K562 (cell line): ENCODE measurements around the gene IMPG2. TPM values are rescaled to one million over a fixed set of nuclear protein-coding genes. Genes with fewer than 3 reads are reported as not detected.
A peak's percentile ranks its signal among the peaks of the same experiment; 100 is the strongest.

Experiments used
- ATAC-seq: fragments of 200-7000 bp; cut with Tn5 transposase; 3 replicates; pipeline ENCODE4 v1.9.1; 2020; ENCODE audit warnings: moderate library complexity
- BruUV-seq: library from RNA; stranded (reverse); fragments of 400-500 nt; replicated peaks from 2 replicates; lab custom pipeline; 2021; lab: Mats Ljungman, UMichigan
- CTCF ChIA-PET: fragments of 300-600 bp; formaldehyde crosslinking; extraction: SDS; loops from one replicate; lab custom pipeline; 2021; ENCODE audit warnings: low intra/inter-chr PET ratio; lab: Yijun Ruan, JAX
- POLR2A ChIA-PET: fragments of 300-600, 350-650 bp; sonication (Branson Sonifier 250); formaldehyde crosslinking; extraction: SDS; loops from one replicate; lab custom pipeline; 2021; ENCODE audit warnings: antibody characterized with exemption, inconsistent platforms; lab: Yijun Ruan, JAX
- DNase-seq, 4 experiments: peaks; one replicate each; pipeline versions ENCODE4 v3.0.0 to v3.0.0-alpha.2; 2011 to 2018; ENCODE audit warnings: low spot score in 3 of 4, mixed read lengths in 3 of 4; ENCODE audit errors: extremely low read depth in 1 of 4
- FAIRE-seq: peaks from 2 replicates; lab custom pipeline; 2011; peaks lifted over from hg19 to GRCh38; lab: Jason Lieb, UNC
- H2AFZ ChIP-seq: 2 replicates; pipeline ENCODE4 v1.6.0; 2011; ENCODE audit warnings: low read depth, low read length, control low read depth, inconsistent platforms
- H3K27ac ChIP-seq: fragments of 200-600 bp; 3 replicates; pipeline ENCODE4 v1.8.0; 2011; ENCODE audit warnings: low read depth, mild to moderate bottlenecking, control low read depth, inconsistent platforms, low read length, moderate library complexity, mixed read lengths; ENCODE audit errors: extremely low read depth
- H3K27me3 ChIP-seq, 2 experiments: fragments of 300-600 bp in 1 of 2; 2 replicates in 1 of 2; 3 replicates in 1 of 2; pipeline versions ENCODE4 v1.6.0 to v1.8.0; 2011; ENCODE audit warnings: inconsistent platforms in 2 of 2, low read length in 2 of 2, mild to moderate bottlenecking in 1 of 2, mixed read lengths in 1 of 2, moderate library complexity in 1 of 2; ENCODE audit not compliant: control insufficient read depth in 2 of 2, insufficient read depth in 2 of 2
- H3K36me3 ChIP-seq: fragments of 300-600 bp; 3 replicates; pipeline ENCODE4 v1.8.0; 2011; ENCODE audit warnings: mild to moderate bottlenecking, low read length, inconsistent platforms; ENCODE audit not compliant: control insufficient read depth, insufficient read depth
- H3K4me1 ChIP-seq, 2 experiments: fragments of 200-600 bp in 1 of 2; replicated peaks in 1 of 2; 2 replicates in 1 of 2; 3 replicates in 1 of 2; pipeline versions ENCODE4 v1.5.1 to v1.8.0; 2011; ENCODE audit warnings: inconsistent platforms in 2 of 2, low read length in 2 of 2, mild to moderate bottlenecking in 1 of 2, mixed read lengths in 1 of 2, moderate library complexity in 1 of 2; ENCODE audit not compliant: control insufficient read depth in 2 of 2, insufficient read depth in 2 of 2
- H3K4me2 ChIP-seq: 2 replicates; pipeline ENCODE4 v1.6.1; 2011; ENCODE audit warnings: low read length, control low read depth, inconsistent platforms, mixed read lengths; ENCODE audit not compliant: insufficient read depth
- H3K4me3 ChIP-seq: fragments of 200-600 bp; sonication (generic), shearing (Covaris generic); 2 replicates; pipeline ENCODE4 v1.5.1; 2016; ENCODE audit warnings: control low read depth, inconsistent platforms
- H3K79me2 ChIP-seq: fragments of 200-600 bp; 3 replicates; pipeline ENCODE4 v1.8.0; 2011; ENCODE audit warnings: low read length, inconsistent platforms; ENCODE audit not compliant: control insufficient read depth, insufficient read depth
- H3K9ac ChIP-seq, 2 experiments: 2 replicates each; pipeline versions ENCODE4 v1.6.0 to v1.6.1; 2011; ENCODE audit warnings: low read depth in 2 of 2, low read length in 2 of 2, control low read depth in 1 of 2, inconsistent platforms in 1 of 2, mild to moderate bottlenecking in 1 of 2, mixed read lengths in 1 of 2; ENCODE audit not compliant: insufficient read depth in 1 of 2
- H3K9me1 ChIP-seq: one replicate; pipeline ENCODE4 v1.6.0; 2011; ENCODE audit warnings: inconsistent platforms, mild to moderate bottlenecking, low read length, moderate library complexity; ENCODE audit not compliant: control insufficient read depth, insufficient read depth
- H3K9me3 ChIP-seq: replicated peaks from 2 replicates; pipeline ENCODE4 v1.5.1; 2011; ENCODE audit warnings: low read depth, low read length, inconsistent platforms; ENCODE audit not compliant: control insufficient read depth, insufficient read depth
- H4K20me1 ChIP-seq: replicated peaks from 2 replicates; pipeline ENCODE4 v1.6.1; 2011; ENCODE audit warnings: low read length, inconsistent platforms, mixed read lengths; ENCODE audit not compliant: control insufficient read depth, insufficient read depth
- C11orf30 ChIP-seq: fragments of 450-650 bp; IDR thresholded peaks from 2 replicates; pipeline ENCODE4 v1.6.1; 2016; ENCODE audit warnings: low read depth, mild to moderate bottlenecking
- DACH1 ChIP-seq: fragments of 450-650 bp; IDR thresholded peaks from 2 replicates; pipeline ENCODE4 v1.6.1; 2018; ENCODE audit not compliant: partially characterized antibody
- DPF2 ChIP-seq: fragments of 450-650 bp; IDR thresholded peaks from 2 replicates; pipeline ENCODE4 v1.6.1; 2016
- GTF2A2 ChIP-seq: IDR thresholded peaks from 2 replicates; pipeline ENCODE4 v1.6.1; 2016; ENCODE audit warnings: mild to moderate bottlenecking, missing genetic modification characterization, missing compliant biosample characterization
- HNRNPL ChIP-seq: fragments of 200-400 bp; formaldehyde crosslinking; IDR thresholded peaks from 2 replicates; pipeline ENCODE4 v1.6.1; 2017; ENCODE audit warnings: low read depth, mild to moderate bottlenecking, low read length
- SMC3 ChIP-seq: conservative IDR thresholded peaks from 2 replicates; pipeline ENCODE4 v1.6.1; 2011; ENCODE audit warnings: low read depth, low read length, improper control_type of control experiment; ENCODE audit not compliant: insufficient read depth
- TFAP4 ChIP-seq: sonication (generic); formaldehyde crosslinking; IDR thresholded peaks from 2 replicates; pipeline ENCODE4 v1.8.0; 2022; ENCODE audit warnings: missing genetic modification reagents, mild to moderate bottlenecking, moderate library complexity, borderline replicate concordance
- TRIM24 ChIP-seq, 2 experiments: fragments of 450-650 bp; IDR thresholded peaks; 2 replicates each; pipeline ENCODE4 v1.6.1; 2016
- XRCC4 ChIP-seq: IDR thresholded peaks from one replicate; pipeline ENCODE4 v1.6.1; 2011; ENCODE audit not compliant: insufficient read depth, insufficient read length; ENCODE audit errors: extremely low read depth
- ZBTB49 ChIP-seq: sonication (generic); formaldehyde crosslinking; IDR thresholded peaks from 2 replicates; pipeline ENCODE4 v1.8.0; 2022; ENCODE audit warnings: missing genetic modification reagents, mild to moderate bottlenecking, borderline replicate concordance
- ZNF444 ChIP-seq: fragments of 250-450 bp; sonication (Bioruptor Pico); IDR thresholded peaks from 2 replicates; pipeline ENCODE4 v1.4.0; 2020; ENCODE audit warnings: mild to moderate bottlenecking, moderate library complexity
- ZNF77 ChIP-seq: fragments of 250-450 bp; sonication (Bioruptor Pico); IDR thresholded peaks from 2 replicates; pipeline ENCODE4 v1.5.0; 2020
- WGBS: fragments of 100-300 bp; shearing (Covaris generic); methylation state at CpG from one replicate; pipeline ENCODE4 v1.1.6; 2016; ENCODE audit warnings: low coverage, mixed read lengths; ENCODE audit not compliant: insufficient coverage; ENCODE audit errors: missing lambda C conversion rate; 5-methylcytosine and 5-hydroxymethylcytosine counted together
- in situ Hi-C: fragments of 300-500 bp; cut with MboI; formaldehyde crosslinking; loops from 4 replicates; pipeline ENCODE4 v1.15.0; 2018; ENCODE audit warnings: inconsistent platforms, mixed read lengths
- intact Hi-C: fragments of 100-400 bp; cut with micrococcal nuclease; formaldehyde crosslinking; loops from 2 replicates; pipeline ENCODE4 v1.14.2; 2022
- polyA plus RNA-seq, 8 experiments: library from polyadenylated mRNA; depleted of rRNA in 4 of 8; stranded (reverse) in 5 of 8; unstranded in 3 of 8; fragments of >200 nt; fragmentation: Nextera tagmentation in 2 of 8; fragmentation: Illumina TruSeq in 1 of 8; extraction: Ambion mirVana in 2 of 8; extraction: Trizol in 1 of 8; gene quantifications; 2 replicates each; pipeline versions ENCODE4 v1.2.1 to v1.2.3, GENCODE V29; 2011 to 2014; ENCODE audit warnings: inconsistent platforms in 1 of 8, missing spikeins in 1 of 8
- total RNA-seq, 7 experiments: library from RNA; depleted of rRNA in 6 of 7; stranded (reverse); fragments of >200 nt in 6 of 7; fragmentation: Illumina TruSeq in 2 of 7; extraction: Trizol in 2 of 7; gene quantifications; 2 replicates each; pipeline versions ENCODE4 v1.2.1 to v1.2.3, GENCODE V29; 2011 to 2021; ENCODE audit warnings: low replicate concordance in 1 of 7
- TF ChIP-seq, protein P1 (sequence below), 3 experiments: fragments of 200-800 bp in 1 of 3; sonication (Bioruptor generic) in 1 of 3; sonication (generic) in 1 of 3; formaldehyde crosslinking in 1 of 3; IDR thresholded peaks; 2 replicates each; pipeline versions ENCODE4 v1.6.1 to v1.8.0; 2016 to 2022; ENCODE audit warnings: mild to moderate bottlenecking in 2 of 3, missing compliant biosample characterization in 2 of 3, missing genetic modification characterization in 2 of 3, missing genetic modification reagents in 1 of 3
- TF ChIP-seq, protein P2 (sequence below): fragments of 150-350 bp; IDR thresholded peaks from 2 replicates; pipeline ENCODE4 v1.6.1; 2014; ENCODE audit warnings: low read depth, mild to moderate bottlenecking, low read length, borderline replicate concordance

Gene IMPG2
- total and polyA plus RNA-seq, 9 of the 15 experiments (the other 6 are each of a cell fraction or from before 2014, with no cell fraction given) = 0.04 to 0.36 (median 0.09) TPM

DNA sequence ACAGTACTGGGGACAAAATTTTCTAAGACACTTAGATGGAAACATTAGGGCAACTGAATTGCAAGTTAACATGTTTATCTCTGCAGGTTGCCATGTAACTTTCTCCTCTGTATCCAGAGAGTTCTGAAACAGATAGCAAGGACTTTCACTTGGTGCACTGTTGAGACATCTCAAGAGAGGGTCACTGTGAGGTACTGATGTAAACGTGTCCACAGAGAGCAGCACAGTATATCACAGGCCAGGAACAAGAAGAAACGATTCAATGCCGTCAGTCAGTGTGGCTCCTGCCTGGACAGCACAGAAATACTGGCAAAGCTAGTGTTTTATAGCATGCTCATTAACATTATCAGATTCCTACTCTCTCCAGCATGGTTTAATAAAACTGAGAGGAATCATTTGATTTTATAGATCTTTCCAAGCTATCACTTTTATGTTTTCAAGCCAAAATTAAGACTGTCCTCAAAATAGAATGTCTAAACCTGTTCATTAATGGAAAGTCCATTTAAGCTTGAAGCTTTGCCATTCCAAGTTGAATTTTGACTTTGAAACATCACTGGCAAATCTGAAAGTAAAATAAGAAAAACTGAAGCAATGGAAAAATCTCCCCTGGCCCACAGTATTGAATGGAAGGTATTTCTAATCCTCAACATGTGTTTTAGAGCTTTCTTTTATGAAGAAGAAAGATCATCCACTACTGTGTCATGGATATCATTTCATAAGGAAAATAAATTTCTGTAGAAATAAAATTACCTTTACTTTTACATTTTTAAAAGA is 102.7 kb downstream of the IMPG2 start:
- CTCF ChIA-PET = no interaction called here
- ATAC-seq (no peak), DNase-seq (no peak), FAIRE-seq (peak; percentile 51)
- H3K9ac ChIP-seq = no peak overlapping the region
- H3K4me2 ChIP-seq = no peak overlapping the region
- H2AFZ ChIP-seq = no peak overlapping the region
- no peaks in the 10 kb centered on the region; the same call in 1 of the 2 replicates for H3K9me3 ChIP-seq
- no peaks in the 10 kb centered on the region for H4K20me1 ChIP-seq
- no peaks in the 10 kb centered on the region for H3K9me1 ChIP-seq
- POLR2A ChIA-PET = no interaction called here
- H3K4me3 ChIP-seq = no peak overlapping the region
- no peaks in the 10 kb centered on the region for H3K36me3 ChIP-seq
- WGBS = 23% methylated on average over 3 of the region's 3 CpGs
- intact Hi-C loops (no loop called here), in situ Hi-C loops (no loop called here)
- BruUV-seq = no TSS peak
- no peaks in the 10 kb centered on the region for H3K4me1 ChIP-seq
- no peaks in the 10 kb centered on the region for H3K27me3 ChIP-seq
- H3K27ac ChIP-seq = no peak overlapping the region
- H3K79me2 ChIP-seq = no peaks in the 10 kb centered on the region
- TF ChIP-seq XRCC4 (no peak), ZNF444 (CRISPR knock-in tag) (no peak), GTF2A2 (tag) (no peak), ZBTB49 (no peak), HNRNPL (no peak), TFAP4 (CRISPR knock-in tag) (no peak), ZNF77 (no peak), TRIM24 (IDR thresholded peaks at IDR 0.05) (no peak), DPF2 (no peak), DACH1 (no peak), C11orf30 (no peak), SMC3 (no peak)
- TF ChIP-seq, protein P1, sequence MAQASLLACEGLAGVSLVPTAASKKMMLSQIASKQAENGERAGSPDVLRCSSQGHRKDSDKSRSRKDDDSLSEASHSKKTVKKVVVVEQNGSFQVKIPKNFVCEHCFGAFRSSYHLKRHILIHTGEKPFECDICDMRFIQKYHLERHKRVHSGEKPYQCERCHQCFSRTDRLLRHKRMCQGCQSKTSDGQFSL (CRISPR knock-in tag; IDR thresholded peaks at IDR 0.05) = no peak
- TF ChIP-seq, protein P1 (tag; IDR thresholded peaks at IDR 0.05) = no peak
- TF ChIP-seq, protein P2, sequence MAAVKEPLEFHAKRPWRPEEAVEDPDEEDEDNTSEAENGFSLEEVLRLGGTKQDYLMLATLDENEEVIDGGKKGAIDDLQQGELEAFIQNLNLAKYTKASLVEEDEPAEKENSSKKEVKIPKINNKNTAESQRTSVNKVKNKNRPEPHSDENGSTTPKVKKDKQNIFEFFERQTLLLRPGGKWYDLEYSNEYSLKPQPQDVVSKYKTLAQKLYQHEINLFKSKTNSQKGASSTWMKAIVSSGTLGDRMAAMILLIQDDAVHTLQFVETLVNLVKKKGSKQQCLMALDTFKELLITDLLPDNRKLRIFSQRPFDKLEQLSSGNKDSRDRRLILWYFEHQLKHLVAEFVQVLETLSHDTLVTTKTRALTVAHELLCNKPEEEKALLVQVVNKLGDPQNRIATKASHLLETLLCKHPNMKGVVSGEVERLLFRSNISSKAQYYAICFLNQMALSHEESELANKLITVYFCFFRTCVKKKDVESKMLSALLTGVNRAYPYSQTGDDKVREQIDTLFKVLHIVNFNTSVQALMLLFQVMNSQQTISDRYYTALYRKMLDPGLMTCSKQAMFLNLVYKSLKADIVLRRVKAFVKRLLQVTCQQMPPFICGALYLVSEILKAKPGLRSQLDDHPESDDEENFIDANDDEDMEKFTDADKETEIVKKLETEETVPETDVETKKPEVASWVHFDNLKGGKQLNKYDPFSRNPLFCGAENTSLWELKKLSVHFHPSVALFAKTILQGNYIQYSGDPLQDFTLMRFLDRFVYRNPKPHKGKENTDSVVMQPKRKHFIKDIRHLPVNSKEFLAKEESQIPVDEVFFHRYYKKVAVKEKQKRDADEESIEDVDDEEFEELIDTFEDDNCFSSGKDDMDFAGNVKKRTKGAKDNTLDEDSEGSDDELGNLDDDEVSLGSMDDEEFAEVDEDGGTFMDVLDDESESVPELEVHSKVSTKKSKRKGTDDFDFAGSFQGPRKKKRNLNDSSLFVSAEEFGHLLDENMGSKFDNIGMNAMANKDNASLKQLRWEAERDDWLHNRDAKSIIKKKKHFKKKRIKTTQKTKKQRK = no peak
